ENCODE data around the gene CAMKK1.

DNA sequence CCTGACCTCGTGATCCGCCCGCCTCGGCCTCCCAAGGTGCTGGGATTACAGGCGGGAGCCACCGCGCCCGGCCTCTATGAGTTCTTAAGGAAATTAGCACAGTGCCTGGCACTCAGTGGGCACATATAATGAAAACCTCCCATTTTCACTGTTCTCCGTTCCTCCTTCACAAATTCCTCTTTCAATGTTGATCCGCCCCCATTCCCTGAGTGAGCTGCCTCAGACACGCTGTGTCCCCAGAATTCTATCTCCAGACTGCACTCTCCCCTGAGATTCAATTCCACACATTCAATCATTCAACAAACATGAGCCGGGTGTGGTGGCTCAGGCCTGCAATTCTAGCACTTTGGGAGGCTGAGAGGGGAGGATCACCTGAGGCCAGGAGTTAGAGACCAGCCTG lies 16.4 kb upstream of the CAMKK1 start:
- TF ChIP-seq ZFP3 (CRISPR knock-in tag; IDR thresholded peaks at IDR 0.05) (no peak), SNAI2 (CRISPR knock-in tag; IDR thresholded peaks at IDR 0.05) (no peak)
- TF ChIP-seq, protein P1, sequence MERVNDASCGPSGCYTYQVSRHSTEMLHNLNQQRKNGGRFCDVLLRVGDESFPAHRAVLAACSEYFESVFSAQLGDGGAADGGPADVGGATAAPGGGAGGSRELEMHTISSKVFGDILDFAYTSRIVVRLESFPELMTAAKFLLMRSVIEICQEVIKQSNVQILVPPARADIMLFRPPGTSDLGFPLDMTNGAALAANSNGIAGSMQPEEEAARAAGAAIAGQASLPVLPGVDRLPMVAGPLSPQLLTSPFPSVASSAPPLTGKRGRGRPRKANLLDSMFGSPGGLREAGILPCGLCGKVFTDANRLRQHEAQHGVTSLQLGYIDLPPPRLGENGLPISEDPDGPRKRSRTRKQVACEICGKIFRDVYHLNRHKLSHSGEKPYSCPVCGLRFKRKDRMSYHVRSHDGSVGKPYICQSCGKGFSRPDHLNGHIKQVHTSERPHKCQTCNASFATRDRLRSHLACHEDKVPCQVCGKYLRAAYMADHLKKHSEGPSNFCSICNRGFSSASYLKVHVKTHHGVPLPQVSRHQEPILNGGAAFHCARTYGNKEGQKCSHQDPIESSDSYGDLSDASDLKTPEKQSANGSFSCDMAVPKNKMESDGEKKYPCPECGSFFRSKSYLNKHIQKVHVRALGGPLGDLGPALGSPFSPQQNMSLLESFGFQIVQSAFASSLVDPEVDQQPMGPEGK (CRISPR knock-in tag; IDR thresholded peaks at IDR 0.05; ENCODE audit: borderline replicate concordance) = no peak
